Right renal cortex interstitium (tissue), 3 donors: Measurements from ENCODE around the gene DDIT4L. TPM values are rescaled to one million over a fixed set of nuclear protein-coding genes. Genes with fewer than 3 reads are reported as not detected.
"Not testable (repeated sequence)": the region's sequence is repeated elsewhere in the genome, so short reads cannot be mapped to it uniquely, and the experiment has no call there.

ENCODE experiments used
- DNase-seq, 3 donors: peaks; one replicate each; pipeline ENCODE4 v3.0.0-alpha.2; 2013; ENCODE audit warnings: low read depth in 3 of 3, low spot score in 2 of 3
- polyA plus RNA-seq, 3 donors: library from polyadenylated mRNA; unstranded; fragments of 120-200 nt; gene quantifications; one replicate each; pipeline ENCODE4 v1.2.1, GENCODE V29; 2013; ENCODE audit not compliant: insufficient read length in 3 of 3

DDIT4L gene, protein sequence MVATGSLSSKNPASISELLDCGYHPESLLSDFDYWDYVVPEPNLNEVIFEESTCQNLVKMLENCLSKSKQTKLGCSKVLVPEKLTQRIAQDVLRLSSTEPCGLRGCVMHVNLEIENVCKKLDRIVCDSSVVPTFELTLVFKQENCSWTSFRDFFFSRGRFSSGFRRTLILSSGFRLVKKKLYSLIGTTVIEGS
- polyA plus RNA-seq: 1 to 10 TPM; 2.7 to 3.7 (median 2.7) TPM

- DNase-seq: peak in 1 of 3 donors; percentile 40
Observed at GRCh38 chr4:100189820-100190642, at the start of gene DDIT4L. Gene DDIT4L (minus strand): TSS chr4:100190468. CDS start chr4:100189983, 485 bp downstream.

GRCh38 chr4:100240008-100240407 is 49.7 kb upstream of the DDIT4L start:
- no peak for DNase-seq

DNA sequence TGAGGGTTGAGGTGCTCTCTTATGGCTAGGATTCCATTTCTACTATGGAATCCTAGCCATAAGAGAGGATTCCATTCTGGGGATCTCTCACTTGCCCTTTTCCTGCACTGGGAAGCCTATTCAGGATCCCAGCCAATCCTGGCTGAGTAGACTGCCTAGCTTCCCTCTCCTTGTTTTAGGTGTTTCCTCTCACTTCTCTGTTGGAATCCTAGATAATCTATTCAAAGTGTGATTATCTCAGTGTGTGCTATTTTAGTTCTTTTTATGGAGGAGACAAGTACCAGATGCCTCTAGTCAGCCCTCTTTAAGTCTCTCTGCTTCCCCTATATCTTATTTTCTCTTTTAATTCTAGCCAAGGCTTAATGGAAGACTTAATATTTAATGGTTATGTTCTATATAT is 34.5 kb upstream of the DDIT4L start:
- no peak for DNase-seq

DNA sequence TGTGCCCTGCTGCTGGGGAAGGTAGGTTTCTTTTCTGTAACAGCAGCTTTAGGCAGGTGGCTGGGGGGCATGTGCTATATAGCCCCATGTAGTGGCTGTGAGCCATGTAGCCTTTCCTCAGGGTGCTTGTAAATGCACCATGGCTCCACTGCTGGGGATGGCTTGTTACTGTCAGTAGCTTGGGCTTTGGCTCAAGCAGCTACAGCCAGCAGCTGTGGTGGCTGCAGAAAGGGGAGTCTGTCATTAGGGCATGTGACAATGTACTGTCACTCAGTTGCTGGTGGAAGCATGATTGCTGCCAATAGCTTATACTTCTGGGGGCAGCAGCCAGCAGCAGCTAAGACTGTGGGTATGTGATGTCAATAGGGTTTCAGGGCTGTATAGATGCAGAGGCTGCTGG is 33.9 kb upstream of the DDIT4L start:
- DNase-seq: no peak

- DNase-seq: no peak
Observed at GRCh38 chr4:100208964-100209363, 18.7 kb upstream of the DDIT4L start.

- DNase-seq: no peak
Observed at GRCh38 chr4:100208459-100208858, 18.2 kb upstream of the DDIT4L start.

- DNase-seq: no peak
Observed at GRCh38 chr4:100206850-100207249, 16.6 kb upstream of the DDIT4L start.

- no peak for DNase-seq
Observed at GRCh38 chr4:100198061-100198460, 7.8 kb upstream of the DDIT4L start.

GRCh38 chr4:100196388-100197071 is 6.3 kb upstream of the DDIT4L start:
- DNase-seq: not testable (repeated sequence)

DNA sequence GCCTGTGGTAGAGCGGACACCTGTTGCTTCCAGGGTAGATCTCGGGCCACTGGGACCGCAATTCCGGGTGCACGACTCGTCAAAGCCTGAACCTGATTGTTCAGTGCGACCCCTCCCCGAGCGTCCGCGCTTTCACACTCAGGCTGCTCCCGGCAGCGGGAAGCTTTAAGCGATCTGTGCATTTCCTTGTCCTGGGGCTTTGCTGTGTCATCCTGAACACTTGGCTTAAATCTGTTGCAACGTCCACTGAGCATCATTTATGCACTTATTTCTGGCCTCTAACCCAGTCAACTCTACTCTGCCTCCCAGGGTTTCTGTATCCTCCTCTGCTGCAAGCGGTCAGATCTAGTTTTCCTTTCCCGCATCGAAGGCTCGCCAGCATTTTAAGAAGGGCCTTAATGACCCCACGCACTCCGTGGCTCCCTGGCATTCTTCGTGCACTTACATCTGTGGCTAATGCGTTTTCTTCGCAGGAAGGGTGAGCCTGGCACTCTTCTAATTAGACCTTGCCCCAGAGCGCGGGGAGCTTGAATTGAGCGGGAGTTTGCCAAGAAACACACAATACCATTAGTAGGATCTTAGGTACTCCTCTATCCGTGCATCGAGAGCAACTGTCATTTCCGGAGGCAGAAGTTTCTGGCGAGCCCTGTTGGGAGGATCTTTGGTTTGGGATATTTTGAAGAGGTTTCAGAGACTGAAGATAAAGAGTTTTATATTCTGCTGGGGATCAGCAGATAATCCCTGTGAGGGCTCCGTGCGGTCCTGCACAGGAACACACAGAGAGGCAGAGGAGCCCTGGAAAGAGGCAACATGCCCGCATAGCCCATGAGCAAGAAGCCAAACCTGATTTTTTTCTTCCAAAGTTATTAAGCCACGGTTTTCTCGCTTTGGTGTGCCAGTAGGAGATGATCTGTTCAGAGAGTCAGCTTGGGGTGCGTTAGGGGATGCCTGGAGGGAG is 654 bp upstream of the DDIT4L start:
- peak in 1 of 3 donors; percentile 26 for DNase-seq

DNA sequence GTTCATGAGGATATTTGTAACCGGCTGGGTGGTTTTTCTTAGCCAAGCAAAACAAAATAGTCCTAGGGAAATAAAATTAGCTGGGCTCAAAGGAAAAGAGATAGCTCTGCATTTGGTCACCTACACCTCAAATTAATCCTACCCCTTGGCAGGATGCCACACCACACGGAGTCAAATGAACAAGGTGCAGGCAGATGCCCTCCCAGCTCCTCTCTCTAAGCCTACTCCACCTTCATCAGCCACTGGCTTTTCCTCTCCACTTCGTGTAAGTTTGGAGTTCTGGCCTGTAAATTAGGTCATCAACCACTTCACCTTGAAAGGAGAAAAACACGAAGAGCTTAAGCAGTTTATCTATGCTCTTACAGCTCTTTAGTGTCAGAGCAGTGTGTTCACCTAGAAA is 1.4 kb downstream of the DDIT4L start:
- DNase-seq: no peak

GRCh38 chr4:100187781-100188180 is 2.5 kb downstream of the DDIT4L start:
- no peak for DNase-seq

DNA sequence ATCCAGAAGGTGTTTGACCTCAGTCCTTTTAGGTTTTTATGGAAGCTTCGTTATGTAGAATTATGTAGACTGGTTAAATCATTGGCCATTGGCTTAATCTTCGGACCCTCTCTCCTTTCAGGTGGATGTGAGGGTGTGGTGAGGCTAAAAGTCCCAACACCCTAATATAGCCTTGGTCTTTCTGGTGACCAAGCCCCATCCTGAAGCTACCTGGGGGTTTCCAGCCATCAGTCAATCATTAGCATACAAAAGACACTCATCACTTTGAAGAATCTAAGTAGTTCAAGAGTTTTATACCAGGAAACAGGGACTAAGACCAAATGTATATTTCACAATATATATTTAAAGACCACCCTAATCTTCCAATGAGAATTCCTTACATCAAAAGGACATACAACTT is 5.5 kb downstream of the DDIT4L start:
- no peak for DNase-seq

DNA sequence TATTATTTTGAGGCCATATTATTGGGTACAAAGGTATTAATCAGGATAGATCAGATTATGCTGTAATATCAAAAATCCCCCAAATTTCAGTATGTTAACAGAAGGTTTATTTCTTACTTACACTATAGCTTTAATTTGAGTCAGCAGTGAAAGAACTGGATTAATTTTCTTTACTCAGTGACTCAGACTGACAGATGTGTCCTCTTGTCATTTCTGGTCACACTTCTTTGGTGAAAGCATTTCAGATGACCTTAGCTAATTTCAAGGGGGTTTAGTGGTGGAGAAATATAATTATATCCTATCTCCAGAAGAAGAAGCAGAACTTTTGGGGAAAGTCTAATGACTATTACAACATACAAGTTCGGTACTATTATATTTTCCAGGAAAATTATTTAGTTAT is 12.4 kb downstream of the DDIT4L start:
- no peak for DNase-seq

DNA sequence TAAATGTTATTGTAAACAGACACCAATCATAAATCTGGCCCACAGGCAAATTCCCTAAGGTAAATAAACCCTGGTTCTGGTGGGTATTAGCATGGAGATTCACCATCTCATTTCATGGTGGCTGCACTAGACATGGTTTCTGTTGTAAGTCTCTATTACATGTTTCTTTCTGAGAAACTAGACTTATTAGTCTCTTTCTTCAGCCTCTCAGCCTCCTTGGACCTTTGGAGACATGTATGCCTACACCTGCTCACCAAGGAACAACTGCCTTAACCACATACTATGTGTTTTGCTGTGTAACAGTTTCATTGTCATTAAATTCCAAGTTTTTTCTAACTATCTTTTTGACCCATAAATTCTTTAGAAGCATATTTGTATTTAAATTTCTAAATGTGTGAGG is 13.1 kb downstream of the DDIT4L start:
- DNase-seq: no peak

- DNase-seq: no peak
Observed at GRCh38 chr4:100175858-100176257, 14.4 kb downstream of the DDIT4L start.

DNA sequence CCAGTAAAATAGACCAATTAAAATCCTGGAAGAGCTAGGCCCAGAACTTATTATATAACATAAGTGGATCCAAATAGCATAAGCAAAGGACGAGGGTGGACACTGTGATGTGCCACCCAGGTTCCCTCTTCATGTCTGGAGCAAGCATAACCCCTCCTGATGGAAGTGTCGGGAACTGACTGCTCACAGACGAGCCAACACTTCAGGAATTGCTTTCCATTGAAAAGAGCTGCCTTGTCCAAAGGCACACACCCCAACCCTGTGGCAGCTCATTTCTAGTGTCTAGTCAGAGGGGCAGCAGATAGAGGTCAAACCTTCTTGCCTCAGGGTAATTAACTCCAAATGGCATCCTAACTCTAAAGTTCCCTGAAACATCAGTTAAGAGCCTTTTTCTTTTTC is 15.3 kb downstream of the DDIT4L start:
- DNase-seq: no peak

- no peak for DNase-seq
Observed at GRCh38 chr4:100170986-100171385, 19.3 kb downstream of the DDIT4L start.

DNA sequence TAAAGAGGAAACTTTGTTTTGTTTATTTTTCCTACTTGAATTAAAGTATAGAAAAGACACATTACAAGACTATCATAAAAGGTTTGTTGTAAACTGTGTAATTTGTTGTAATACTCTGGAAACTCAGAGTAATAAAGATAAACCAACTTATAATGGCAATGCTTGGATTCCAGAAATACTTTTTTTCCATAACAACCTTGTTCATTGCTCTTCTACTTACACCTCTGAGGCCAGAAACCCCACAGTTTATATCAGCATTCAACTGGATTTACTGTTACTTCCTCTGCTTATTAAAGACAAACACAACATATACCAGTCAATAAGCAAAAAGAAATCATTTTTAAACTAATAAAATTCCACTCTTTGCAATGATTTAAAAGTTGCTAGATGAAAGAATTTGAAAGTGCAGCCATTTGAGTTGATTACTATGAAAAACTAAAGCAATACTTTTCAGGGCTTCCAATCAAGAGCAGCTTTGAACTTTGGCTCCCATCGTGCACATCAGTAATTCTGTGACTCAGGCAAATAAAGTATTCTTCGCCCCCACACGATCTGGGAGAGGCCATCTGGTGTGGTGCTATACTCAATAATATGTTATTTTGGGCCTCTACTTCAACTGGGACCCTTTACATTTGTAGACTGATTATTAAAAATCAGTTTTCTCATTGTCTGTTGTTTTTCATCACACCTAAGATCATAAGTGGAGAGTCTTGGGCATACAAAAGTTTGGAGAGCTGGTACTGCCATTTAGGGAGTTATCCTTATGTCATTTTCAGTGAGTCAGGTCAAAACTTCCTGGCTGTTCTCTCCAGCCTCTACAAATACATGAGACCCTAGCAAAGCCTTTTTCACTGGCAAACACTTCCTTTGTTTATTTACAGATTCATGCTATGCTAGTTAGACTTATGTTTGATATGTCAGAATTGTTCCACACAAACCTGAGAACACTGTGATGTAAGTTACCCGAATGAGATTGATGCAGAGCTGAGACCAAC is 20.5 kb downstream of the DDIT4L start:
- no peak for DNase-seq
